ENCODE results near the gene SEMA3A.

DNA sequence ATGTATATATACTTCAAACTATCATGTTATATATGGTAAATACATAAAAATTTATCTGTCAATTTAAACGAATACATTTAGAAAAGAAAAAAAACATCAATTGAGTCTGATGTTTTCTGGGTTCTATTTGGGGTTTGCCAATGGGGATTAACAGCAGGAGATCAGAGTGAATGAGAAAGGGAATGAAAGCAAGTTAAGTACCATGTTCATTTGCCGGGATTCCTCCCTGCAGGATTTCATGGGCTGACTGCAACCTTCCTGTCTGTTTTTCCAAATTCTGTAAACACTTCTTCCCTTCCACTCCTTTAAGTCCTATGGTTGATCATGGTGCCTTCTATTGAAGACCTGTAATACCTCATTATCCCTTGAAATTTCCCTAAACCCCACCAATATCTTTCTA lies 33.9 kb upstream of the SEMA3A start:
- TF ChIP-seq, protein P1, sequence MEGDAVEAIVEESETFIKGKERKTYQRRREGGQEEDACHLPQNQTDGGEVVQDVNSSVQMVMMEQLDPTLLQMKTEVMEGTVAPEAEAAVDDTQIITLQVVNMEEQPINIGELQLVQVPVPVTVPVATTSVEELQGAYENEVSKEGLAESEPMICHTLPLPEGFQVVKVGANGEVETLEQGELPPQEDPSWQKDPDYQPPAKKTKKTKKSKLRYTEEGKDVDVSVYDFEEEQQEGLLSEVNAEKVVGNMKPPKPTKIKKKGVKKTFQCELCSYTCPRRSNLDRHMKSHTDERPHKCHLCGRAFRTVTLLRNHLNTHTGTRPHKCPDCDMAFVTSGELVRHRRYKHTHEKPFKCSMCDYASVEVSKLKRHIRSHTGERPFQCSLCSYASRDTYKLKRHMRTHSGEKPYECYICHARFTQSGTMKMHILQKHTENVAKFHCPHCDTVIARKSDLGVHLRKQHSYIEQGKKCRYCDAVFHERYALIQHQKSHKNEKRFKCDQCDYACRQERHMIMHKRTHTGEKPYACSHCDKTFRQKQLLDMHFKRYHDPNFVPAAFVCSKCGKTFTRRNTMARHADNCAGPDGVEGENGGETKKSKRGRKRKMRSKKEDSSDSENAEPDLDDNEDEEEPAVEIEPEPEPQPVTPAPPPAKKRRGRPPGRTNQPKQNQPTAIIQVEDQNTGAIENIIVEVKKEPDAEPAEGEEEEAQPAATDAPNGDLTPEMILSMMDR (IDR thresholded peaks at IDR 0.05; ENCODE audit: insufficient read depth, low read length, poor library complexity, severe bottlenecking): no peak
- TF ChIP-seq EZH2phosphoT487 (conservative IDR thresholded peaks at IDR 0.05; ENCODE audit: low read length): no peak

All from SU-DHL-6 (cell line).